HL-60/S4 treated with retinoic acid at 250 ng/mL for 4 days and 3 days (cell line): ENCODE measurements around the gene FOXC1.

Source experiments
- in situ Hi-C: fragments of 300-500 bp; cut with MboI; formaldehyde crosslinking; loops from 2 replicates; pipeline ENCODE4 v1.7.0; 2022; ENCODE audit warnings: low sequenced_read_pairs

FOXC1 gene

GRCh38 chr6:1608222-1609040 lies 1.3 kb upstream of the FOXC1 start:
- in situ Hi-C loops: no loop called here

GRCh38 chr6:1609041-1609647 lies 571 bp upstream of the FOXC1 start:
- in situ Hi-C loops: no loop called here

GRCh38 chr6:1610497-1611321 lies 994 bp downstream of the FOXC1 start:
- in situ Hi-C loops: no loop called here

- in situ Hi-C loops: no loop called here
These were observed 1.5 kb downstream of the FOXC1 start for GRCh38 chr6:1611322-1611571.

GRCh38 chr6:1611572-1612298 lies 2.0 kb downstream of the FOXC1 start:
- in situ Hi-C loops: no loop called here

- in situ Hi-C loops: no loop called here
These were observed 2.7 kb downstream of the FOXC1 start for GRCh38 chr6:1612299-1612973.

GRCh38 chr6:1612974-1613306 lies 3.2 kb downstream of the FOXC1 start:
- in situ Hi-C loops: no loop called here

GRCh38 chr6:1613346-1613687 lies 3.6 kb downstream of the FOXC1 start:
- in situ Hi-C loops: no loop called here

GRCh38 chr6:1613688-1614447 lies 4.2 kb downstream of the FOXC1 start:
- in situ Hi-C loops: no loop called here

- in situ Hi-C loops: no loop called here
These were observed 4.9 kb downstream of the FOXC1 start for GRCh38 chr6:1614448-1615150.

GRCh38 chr6:1615151-1615852 lies 5.6 kb downstream of the FOXC1 start:
- in situ Hi-C loops: no loop called here

- in situ Hi-C loops: no loop called here
These were observed 6.2 kb downstream of the FOXC1 start for GRCh38 chr6:1615853-1616420.

- in situ Hi-C loops: no loop called here
These were observed 7.2 kb downstream of the FOXC1 start for GRCh38 chr6:1616701-1617463.

GRCh38 chr6:1617466-1618310 lies 8.0 kb downstream of the FOXC1 start:
- in situ Hi-C loops: no loop called here

- in situ Hi-C loops: no loop called here
These were observed 8.8 kb downstream of the FOXC1 start for GRCh38 chr6:1618311-1619097.

- in situ Hi-C loops: no loop called here
These were observed 9.5 kb downstream of the FOXC1 start for GRCh38 chr6:1619098-1619672.
